IMR-90 (cell line): Measurements from ENCODE around the gene CDKN2B-AS1. TPM values are rescaled to one million over a fixed set of nuclear protein-coding genes. Genes with fewer than 3 reads are reported as not detected.

Experiments
- ATAC-seq: fragments of 200-7000 bp; cut with Tn5 transposase; 2 replicates; pipeline ENCODE4 v1.9.1; 2020; ENCODE audit warnings: low read depth, mild to moderate bottlenecking, moderate library complexity
- BruUV-seq: library from RNA; stranded (reverse); fragments of 400-500 nt; replicated peaks from 2 replicates; lab custom pipeline; 2021; lab: Mats Ljungman, UMichigan
- CTCF ChIA-PET: fragments of 300-600 bp; formaldehyde crosslinking; extraction: SDS; loops from one replicate; lab custom pipeline; 2021; ENCODE audit warnings: antibody characterized with exemption; lab: Yijun Ruan, JAX
- POLR2A ChIA-PET: fragments of 300-600 bp; sonication (Branson Sonifier 250); formaldehyde crosslinking; loops from one replicate; lab custom pipeline; 2022; ENCODE audit warnings: antibody characterized with exemption; ENCODE audit not compliant: unreplicated experiment; lab: Charles Lee
- DNase-seq: peaks from one replicate; pipeline ENCODE4 v3.0.0; 2013
- H2AFZ ChIP-seq: replicated peaks from 2 replicates; pipeline ENCODE3; 2013; ENCODE audit warnings: low read length, mild to moderate bottlenecking; ENCODE audit not compliant: poor library complexity
- H2AK5ac ChIP-seq: 2 replicates; pipeline ENCODE4 v1.6.1; 2013; ENCODE audit warnings: low read depth, low read length, inconsistent platforms
- H2AK9ac ChIP-seq: replicated peaks from 2 replicates; pipeline ENCODE3; 2013; ENCODE audit warnings: mild to moderate bottlenecking, low read depth, low read length, moderate library complexity; ENCODE audit not compliant: poor library complexity
- H2BK120ac ChIP-seq: 2 replicates; pipeline ENCODE4 v1.6.1; 2013; ENCODE audit warnings: low read depth, low read length, inconsistent platforms
- H2BK15ac ChIP-seq: 3 replicates; pipeline ENCODE4 v1.6.1; 2013; ENCODE audit warnings: low read depth, low read length, inconsistent platforms
- H2BK20ac ChIP-seq: 2 replicates; pipeline ENCODE4 v1.6.1; 2013; ENCODE audit warnings: low read depth, mild to moderate bottlenecking, inconsistent platforms, low read length, moderate library complexity
- H2BK5ac ChIP-seq: 2 replicates; pipeline ENCODE4 v1.6.1; 2013; ENCODE audit warnings: mild to moderate bottlenecking, low read depth, low read length, inconsistent platforms; ENCODE audit not compliant: poor library complexity, severe bottlenecking
- H3K14ac ChIP-seq: replicated peaks from 2 replicates; pipeline ENCODE4 v1.6.1; 2013; ENCODE audit warnings: low read depth, low read length, inconsistent platforms
- H3K18ac ChIP-seq: 2 replicates; pipeline ENCODE4 v1.6.1; 2013; ENCODE audit warnings: low read depth, low read length, control low read depth
- H3K23ac ChIP-seq: 2 replicates; pipeline ENCODE4 v1.6.1; 2013; ENCODE audit warnings: low read depth, low read length, inconsistent platforms
- H3K27ac ChIP-seq: 2 replicates; pipeline ENCODE4 v1.5.1; 2013; ENCODE audit warnings: mild to moderate bottlenecking, control low read depth, low read length; ENCODE audit not compliant: insufficient read depth
- H3K27me3 ChIP-seq: 2 replicates; pipeline ENCODE4 v1.6.1; 2013; ENCODE audit warnings: low read length; ENCODE audit not compliant: control insufficient read depth, insufficient read depth
- H3K36me3 ChIP-seq: 2 replicates; pipeline ENCODE4 v1.6.1; 2013; ENCODE audit warnings: low read length, mixed read lengths; ENCODE audit not compliant: control insufficient read depth, insufficient read depth
- H3K4ac ChIP-seq: 2 replicates; pipeline ENCODE4 v1.6.1; 2013; ENCODE audit warnings: low read depth, low read length, inconsistent platforms
- H3K4me1 ChIP-seq: 2 replicates; pipeline ENCODE4 v1.6.1; 2013; ENCODE audit warnings: low read length, mixed read lengths; ENCODE audit not compliant: control insufficient read depth, insufficient read depth
- H3K4me2 ChIP-seq: 2 replicates; pipeline ENCODE4 v1.6.1; 2013; ENCODE audit warnings: low read depth, mild to moderate bottlenecking, control low read depth, low read length, moderate library complexity
- H3K4me3 ChIP-seq: 2 replicates; pipeline ENCODE4 v1.5.1; 2013; ENCODE audit warnings: low read depth, mild to moderate bottlenecking, control low read depth, low read length, moderate library complexity; ENCODE audit not compliant: insufficient read depth
- H3K56ac ChIP-seq: 2 replicates; pipeline ENCODE4 v1.6.1; 2013; ENCODE audit warnings: low read length, inconsistent platforms; ENCODE audit not compliant: insufficient read depth; ENCODE audit errors: extremely low read depth
- H3K79me1 ChIP-seq, 2 experiments: 2 replicates each; pipeline ENCODE4 v1.6.1; 2013; ENCODE audit warnings: low read length in 2 of 2, inconsistent platforms in 1 of 2, low read depth in 1 of 2
- H3K9ac ChIP-seq: 2 replicates; pipeline ENCODE4 v1.6.1; 2013; ENCODE audit warnings: low read depth, low read length, control low read depth
- H3K9me1 ChIP-seq: 2 replicates; pipeline ENCODE4 v1.6.1; 2013; ENCODE audit warnings: low read length, inconsistent platforms; ENCODE audit not compliant: insufficient read depth
- H3K9me3 ChIP-seq: 2 replicates; pipeline ENCODE4 v1.6.1; 2013; ENCODE audit warnings: low read length; ENCODE audit not compliant: control insufficient read depth, insufficient read depth
- H4K20me1 ChIP-seq: 2 replicates; pipeline ENCODE4 v1.6.1; 2013; ENCODE audit warnings: low read length, inconsistent platforms; ENCODE audit not compliant: insufficient read depth
- H4K5ac ChIP-seq: 2 replicates; pipeline ENCODE4 v1.6.1; 2013; ENCODE audit warnings: mild to moderate bottlenecking, low read depth, low read length, control low read depth
- H4K8ac ChIP-seq, 2 experiments: 2 replicates each; pipeline ENCODE4 v1.6.1; 2013; ENCODE audit warnings: low read depth in 2 of 2, low read length in 2 of 2, control low read depth in 1 of 2, inconsistent platforms in 1 of 2
- H4K91ac ChIP-seq: 2 replicates; pipeline ENCODE4 v1.6.1; 2013; ENCODE audit warnings: low read depth, low read length, inconsistent platforms; ENCODE audit not compliant: insufficient read depth
- BHLHE40 ChIP-seq: fragments of 150-350 bp; IDR thresholded peaks from 2 replicates; pipeline ENCODE4 v1.6.1; 2016; ENCODE audit warnings: mild to moderate bottlenecking, low read depth, low read length
- CEBPB ChIP-seq: IDR thresholded peaks from 2 replicates; pipeline ENCODE4 v1.6.1; 2012; ENCODE audit warnings: low read depth, low read length, improper control_type of control experiment
- CHD1 ChIP-seq: IDR thresholded peaks from 2 replicates; pipeline ENCODE4 v1.6.1; 2012; ENCODE audit warnings: low read depth, low read length, improper control_type of control experiment
- MAFK ChIP-seq: IDR thresholded peaks from 2 replicates; pipeline ENCODE4 v1.6.1; 2012; ENCODE audit warnings: low read depth, low read length, improper control_type of control experiment
- MAZ ChIP-seq: IDR thresholded peaks from 2 replicates; pipeline ENCODE4 v1.6.1; 2012; ENCODE audit warnings: low read depth, mild to moderate bottlenecking, low read length, improper control_type of control experiment, moderate library complexity, borderline replicate concordance
- NFE2L2 ChIP-seq: fragments of 150-350 bp; IDR thresholded peaks from 2 replicates; pipeline ENCODE4 v1.6.1; 2016; ENCODE audit warnings: low read depth, mild to moderate bottlenecking, low read length
- POLR2A ChIP-seq: IDR thresholded peaks from 2 replicates; pipeline ENCODE4 v1.6.1; 2012; ENCODE audit warnings: mild to moderate bottlenecking, low read depth, low read length
- RAD21 ChIP-seq: IDR thresholded peaks from 2 replicates; pipeline ENCODE4 v1.6.1; 2012; ENCODE audit warnings: low read length, improper control_type of control experiment
- RCOR1 ChIP-seq: IDR thresholded peaks from 2 replicates; pipeline ENCODE4 v1.6.1; 2012; ENCODE audit warnings: mild to moderate bottlenecking, low read length, improper control_type of control experiment; ENCODE audit not compliant: insufficient replicate concordance
- RFX5 ChIP-seq: IDR thresholded peaks from 2 replicates; pipeline ENCODE4 v1.8.0; 2012; ENCODE audit warnings: low read depth, mild to moderate bottlenecking, low read length, moderate library complexity
- SMC3 ChIP-seq: fragments of 150-350 bp; IDR thresholded peaks from 2 replicates; pipeline ENCODE4 v1.6.1; 2016; ENCODE audit warnings: low read depth, mild to moderate bottlenecking, antibody characterized with exemption, low read length, moderate library complexity
- WGBS, 2 experiments: methylation state at CpG; one replicate each; pipeline versions ENCODE4 v1.1.5 to v1.1.7; 2013; ENCODE audit warnings: missing lambda C conversion rate in 2 of 2; ENCODE audit not compliant: insufficient read length in 1 of 2; ENCODE audit errors: extremely low coverage in 2 of 2; 5-methylcytosine and 5-hydroxymethylcytosine counted together
- dilution Hi-C: fragments of 300-500 bp; cut with HindIII; formaldehyde crosslinking; loops from one replicate; pipeline ENCODE4 v1.14.3; 2018; ENCODE audit warnings: low sequenced_read_pairs; ENCODE audit not compliant: unreplicated experiment
- in situ Hi-C: fragments of 300-500 bp; cut with MboI; formaldehyde crosslinking; loops from 3 replicates; pipeline ENCODE4 v1.14.3; 2019; ENCODE audit warnings: low sequenced_read_pairs, inconsistent platforms, mixed read lengths
- intact Hi-C: fragments of 100-400 bp; cut with micrococcal nuclease; formaldehyde crosslinking; loops from 2 replicates; pipeline ENCODE4 v1.10.0; 2022
- polyA plus RNA-seq, 3 experiments: library from polyadenylated mRNA; depleted of rRNA; stranded (reverse); fragments of >200 nt; gene quantifications; 2 replicates each; pipeline ENCODE4 v1.2.3, GENCODE V29; 2012; ENCODE audit warnings: low replicate concordance in 1 of 3
- total RNA-seq: library from RNA; depleted of rRNA; stranded (reverse); fragments of >200 nt; gene quantifications from 2 replicates; pipeline ENCODE4 v1.2.3, GENCODE V29; 2012
- TF ChIP-seq, protein P1 (sequence below): conservative IDR thresholded peaks from 2 replicates; pipeline ENCODE4 v1.5.1; 2012; ENCODE audit warnings: mild to moderate bottlenecking, low read depth, low read length, improper control_type of control experiment
- TF ChIP-seq, protein P2 (sequence below): fragments of 150-350 bp; IDR thresholded peaks from 2 replicates; pipeline ENCODE4 v1.6.1; 2016; ENCODE audit warnings: low read depth, mild to moderate bottlenecking, low read length, moderate library complexity, borderline replicate concordance
- TF ChIP-seq, protein P3 (sequence below): fragments of 150-350 bp; IDR thresholded peaks from 2 replicates; pipeline ENCODE4 v1.6.1; 2017; ENCODE audit warnings: mild to moderate bottlenecking, antibody characterized with exemption, low read length, low read depth

CDKN2B-AS1 gene
- total and polyA plus RNA-seq, 2 of the 4 experiments (the other 2 are of a cell fraction) = 1.0 to 1.1 TPM

DNA sequence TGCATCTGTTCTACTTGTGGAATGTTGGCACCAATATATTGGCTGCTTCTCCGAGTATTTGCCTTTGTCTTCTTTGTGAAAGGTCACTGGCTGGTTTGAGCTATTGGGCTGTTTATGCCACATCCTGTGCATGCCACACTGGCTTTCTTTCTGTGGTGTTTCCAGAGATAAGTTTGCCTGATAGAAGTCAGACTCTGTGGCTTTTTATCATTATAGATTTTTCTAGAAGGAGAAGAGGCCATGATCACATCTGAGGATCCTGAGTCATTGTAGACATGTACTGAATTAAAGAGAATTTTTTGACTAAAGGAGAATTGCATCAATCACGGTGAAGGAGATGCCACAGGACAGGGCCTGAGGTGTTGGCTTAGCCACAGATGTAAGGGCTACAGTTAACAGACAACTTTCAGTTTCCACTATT is 41.0 kb downstream of the CDKN2B-AS1 start:
- H3K9me1 ChIP-seq = peaks cover 3% of the 10 kb centered on the region
- H3K79me1 ChIP-seq = no peaks in the 10 kb centered on the region
- no peak overlapping the region for H3K4ac ChIP-seq
- H4K20me1 ChIP-seq = no peaks in the 10 kb centered on the region
- no peak overlapping the region for H2AFZ ChIP-seq
- in situ Hi-C loops (no loop called here), dilution Hi-C loops (no loop called here), intact Hi-C loops (no loop called here)
- no peak overlapping the region for H3K4me2 ChIP-seq
- no peak overlapping the region for H2BK120ac ChIP-seq
- ATAC-seq (no peak), DNase-seq (no peak)
- no peak overlapping the region for H3K4me3 ChIP-seq
- POLR2A ChIA-PET = no interaction called here
- no peaks in the 10 kb centered on the region for H3K9me3 ChIP-seq
- TF ChIP-seq, protein P1, sequence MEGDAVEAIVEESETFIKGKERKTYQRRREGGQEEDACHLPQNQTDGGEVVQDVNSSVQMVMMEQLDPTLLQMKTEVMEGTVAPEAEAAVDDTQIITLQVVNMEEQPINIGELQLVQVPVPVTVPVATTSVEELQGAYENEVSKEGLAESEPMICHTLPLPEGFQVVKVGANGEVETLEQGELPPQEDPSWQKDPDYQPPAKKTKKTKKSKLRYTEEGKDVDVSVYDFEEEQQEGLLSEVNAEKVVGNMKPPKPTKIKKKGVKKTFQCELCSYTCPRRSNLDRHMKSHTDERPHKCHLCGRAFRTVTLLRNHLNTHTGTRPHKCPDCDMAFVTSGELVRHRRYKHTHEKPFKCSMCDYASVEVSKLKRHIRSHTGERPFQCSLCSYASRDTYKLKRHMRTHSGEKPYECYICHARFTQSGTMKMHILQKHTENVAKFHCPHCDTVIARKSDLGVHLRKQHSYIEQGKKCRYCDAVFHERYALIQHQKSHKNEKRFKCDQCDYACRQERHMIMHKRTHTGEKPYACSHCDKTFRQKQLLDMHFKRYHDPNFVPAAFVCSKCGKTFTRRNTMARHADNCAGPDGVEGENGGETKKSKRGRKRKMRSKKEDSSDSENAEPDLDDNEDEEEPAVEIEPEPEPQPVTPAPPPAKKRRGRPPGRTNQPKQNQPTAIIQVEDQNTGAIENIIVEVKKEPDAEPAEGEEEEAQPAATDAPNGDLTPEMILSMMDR = no peak
- TF ChIP-seq POLR2A (no peak), MAZ (no peak), BHLHE40 (no peak), CHD1 (no peak), MAFK (no peak), SMC3 (no peak), RFX5 (no peak), CEBPB (no peak), RAD21 (no peak), RCOR1 (no peak), NFE2L2 (no peak)
- TF ChIP-seq, protein P2, sequence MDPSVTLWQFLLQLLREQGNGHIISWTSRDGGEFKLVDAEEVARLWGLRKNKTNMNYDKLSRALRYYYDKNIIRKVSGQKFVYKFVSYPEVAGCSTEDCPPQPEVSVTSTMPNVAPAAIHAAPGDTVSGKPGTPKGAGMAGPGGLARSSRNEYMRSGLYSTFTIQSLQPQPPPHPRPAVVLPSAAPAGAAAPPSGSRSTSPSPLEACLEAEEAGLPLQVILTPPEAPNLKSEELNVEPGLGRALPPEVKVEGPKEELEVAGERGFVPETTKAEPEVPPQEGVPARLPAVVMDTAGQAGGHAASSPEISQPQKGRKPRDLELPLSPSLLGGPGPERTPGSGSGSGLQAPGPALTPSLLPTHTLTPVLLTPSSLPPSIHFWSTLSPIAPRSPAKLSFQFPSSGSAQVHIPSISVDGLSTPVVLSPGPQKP = no peak
- TF ChIP-seq, protein P3, sequence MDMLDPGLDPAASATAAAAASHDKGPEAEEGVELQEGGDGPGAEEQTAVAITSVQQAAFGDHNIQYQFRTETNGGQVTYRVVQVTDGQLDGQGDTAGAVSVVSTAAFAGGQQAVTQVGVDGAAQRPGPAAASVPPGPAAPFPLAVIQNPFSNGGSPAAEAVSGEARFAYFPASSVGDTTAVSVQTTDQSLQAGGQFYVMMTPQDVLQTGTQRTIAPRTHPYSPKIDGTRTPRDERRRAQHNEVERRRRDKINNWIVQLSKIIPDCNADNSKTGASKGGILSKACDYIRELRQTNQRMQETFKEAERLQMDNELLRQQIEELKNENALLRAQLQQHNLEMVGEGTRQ = no peak
- CTCF ChIA-PET = interaction anchor here (1.4 kb wide), 1 partner anchor 91 kb away, joined by 7 read pairs; no protein-coding TSS in a partner anchor
- no TSS peak for BruUV-seq
- no peak overlapping the region; the same call in 1 of the 2 replicates for H2BK20ac ChIP-seq
- no peak overlapping the region for H4K8ac ChIP-seq
- H2AK5ac ChIP-seq = peak overlapping the region; percentile 39; the same call in 1 of the 2 replicates
- H3K27ac ChIP-seq = no peak overlapping the region
- H3K14ac ChIP-seq = no peak overlapping the region
- no peak overlapping the region for H3K56ac ChIP-seq
- no peak overlapping the region for H3K9ac ChIP-seq
- H2AK9ac ChIP-seq = no peak overlapping the region
- no peaks in the 10 kb centered on the region for H3K27me3 ChIP-seq
- WGBS, 2 experiments = 80% methylated on average over 1 of the region's 2 CpGs; no CpG with 5 or more reads in 1 of the 2 experiments
- H4K5ac ChIP-seq = no peak overlapping the region
- no peak overlapping the region for H3K18ac ChIP-seq
- H3K36me3 ChIP-seq = peaks cover 3% of the 10 kb centered on the region; the same call in 1 of the 2 replicates
- H3K4me1 ChIP-seq = peaks cover 2% of the 10 kb centered on the region; the same call in 1 of the 2 replicates
- no peak overlapping the region; the same call in 1 of the 2 replicates for H4K91ac ChIP-seq
- H3K23ac ChIP-seq = 0 out of 2 replicates have a peak overlapping the region, but pooled peaks have one; percentile 11
- H2BK15ac ChIP-seq = no peak overlapping the region; the same call in 2 of the 3 replicates
- H2BK5ac ChIP-seq = no peak overlapping the region
